ENCODE data around the gene HLA-G.
"Not testable (repeated sequence)": the region's sequence is repeated elsewhere in the genome, so short reads cannot be mapped to it uniquely, and the experiment has no call there.

The HLA-G gene

GRCh38 chr6:29875734-29876133 is 48.1 kb downstream of the HLA-G start:
- not testable (repeated sequence) for DNase-seq
